Breast epithelium (tissue), 4 donors: ENCODE results near the gene KIF22. TPM values are rescaled to one million over a fixed set of nuclear protein-coding genes. Genes with fewer than 3 reads are reported as not detected.

Experiments used
- DNase-seq, 2 donors: peaks; one replicate each; pipeline ENCODE4 v3.0.0-alpha.2; 2019; ENCODE audit warnings: low spot score in 2 of 2
- H3K27ac ChIP-seq, 2 donors: fragments of 200-600 bp; sonication (generic) in 1 of 2; one replicate each; pipeline ENCODE4 v1.5.1; 2016 to 2019; ENCODE audit warnings: mild to moderate bottlenecking in 1 of 2
- H3K27me3 ChIP-seq, 2 donors: fragments of 200-600 bp; sonication (generic) in 1 of 2; one replicate each; pipeline versions ENCODE4 v1.5.1 to v1.6.0; 2017 to 2019; ENCODE audit warnings: control low read depth in 1 of 2, mild to moderate bottlenecking in 1 of 2
- H3K36me3 ChIP-seq: fragments of 200-600 bp; one replicate; pipeline ENCODE4 v1.5.1; 2019
- H3K4me1 ChIP-seq, 2 donors: fragments of 200-600 bp; sonication (generic); one replicate each; pipeline ENCODE4 v1.5.1; 2016 to 2019; ENCODE audit warnings: control low read depth in 1 of 2
- H3K4me3 ChIP-seq, 3 donors: fragments of 200-600 bp; sonication (generic); 1 replicate in 2 of 3; 2 replicates in 1 of 3; pipeline ENCODE4 v1.5.1; 2016 to 2019; ENCODE audit warnings: mild to moderate bottlenecking in 3 of 3, moderate library complexity in 2 of 3
- H3K9me3 ChIP-seq, 2 donors: fragments of 200-600 bp; sonication (generic) in 1 of 2; one replicate each; pipeline ENCODE4 v1.5.1; 2016 to 2019; ENCODE audit warnings: control low read depth in 1 of 2
- CTCF ChIP-seq, 3 donors: fragments of 450-650 bp; IDR thresholded peaks; one replicate each; pipeline ENCODE4 v1.5.1; 2016 to 2017; ENCODE audit warnings: antibody characterized with exemption in 3 of 3, mild to moderate bottlenecking in 3 of 3, moderate library complexity in 3 of 3
- POLR2A ChIP-seq: fragments of 450-650 bp; IDR thresholded peaks from one replicate; pipeline ENCODE4 v1.6.1; 2016; ENCODE audit warnings: antibody characterized with exemption, mild to moderate bottlenecking, moderate library complexity
- POLR2AphosphoS5 ChIP-seq, 3 donors: sonication (generic); formaldehyde crosslinking; IDR thresholded peaks; one replicate each; pipeline ENCODE4 v1.6.1; 2017; ENCODE audit warnings: antibody characterized with exemption in 3 of 3
- intact Hi-C: fragments of 100-400 bp; cut with DNase I; formaldehyde crosslinking; loops from one replicate; pipeline ENCODE4 v1.15.1; 2023; ENCODE audit warnings: low total_unique reads
- total RNA-seq, 3 donors: library from RNA; depleted of rRNA; stranded (reverse); fragments of >200 nt; gene quantifications; one replicate each; pipeline ENCODE4 v1.1.0, GENCODE V29; 2016

The KIF22 gene
- total RNA-seq, 3 donors from 2014 or later, result 16.3 to 50.2 (median 22.3) TPM

GRCh38 chr16:29761882-29762281, 28.7 kb upstream of the KIF22 start:
- no peak overlapping the region for H3K27ac ChIP-seq
- H3K4me3 ChIP-seq, result no peak overlapping the region
- H3K4me1 ChIP-seq, result no peaks in the 10 kb centered on the region
- intact Hi-C loops, result no loop called here
- no peaks in the 10 kb centered on the region for H3K36me3 ChIP-seq
- no peaks in the 10 kb centered on the region for H3K27me3 ChIP-seq
- no peak for DNase-seq
- TF ChIP-seq POLR2AphosphoS5 (IDR thresholded peaks at IDR 0.05), result no peak
- TF ChIP-seq POLR2A, result no peak
- no peak for TF ChIP-seq CTCF (IDR thresholded peaks at IDR 0.05)
- no peaks in the 10 kb centered on the region for H3K9me3 ChIP-seq

GRCh38 chr16:29763326-29763725, 27.2 kb upstream of the KIF22 start:
- Histone ChIP-seq H3K4me3 (no peak overlapping the region), H3K27me3 (no peaks in the 10 kb centered on the region), H3K4me1 (no peaks in the 10 kb centered on the region), H3K36me3 (no peaks in the 10 kb centered on the region), H3K9me3 (no peaks in the 10 kb centered on the region), H3K27ac (no peak overlapping the region)
- intact Hi-C loops, result no loop called here
- no peak for DNase-seq
- TF ChIP-seq POLR2AphosphoS5 (IDR thresholded peaks at IDR 0.05) (no peak), POLR2A (no peak), CTCF (IDR thresholded peaks at IDR 0.05) (no peak)

GRCh38 chr16:29765167-29766032, 25.2 kb upstream of the KIF22 start:
- Histone ChIP-seq H3K27ac (no peak overlapping the region), H3K27me3 (no peaks in the 10 kb centered on the region), H3K4me3 (no peak overlapping the region), H3K9me3 (no peaks in the 10 kb centered on the region), H3K36me3 (no peaks in the 10 kb centered on the region), H3K4me1 (no peaks in the 10 kb centered on the region)
- no peak for DNase-seq
- no peak for TF ChIP-seq POLR2AphosphoS5 (IDR thresholded peaks at IDR 0.05)
- intact Hi-C loops, result no loop called here

- Histone ChIP-seq H3K27ac (no peak overlapping the region), H3K4me1 (no peaks in the 10 kb centered on the region), H3K9me3 (no peaks in the 10 kb centered on the region), H3K27me3 (no peaks in the 10 kb centered on the region), H3K36me3 (no peaks in the 10 kb centered on the region), H3K4me3 (no peak overlapping the region)
- no peak for DNase-seq
- intact Hi-C loops, result no loop called here
- no peak for TF ChIP-seq POLR2A
- TF ChIP-seq POLR2AphosphoS5 (IDR thresholded peaks at IDR 0.05), result no peak
- no peak for TF ChIP-seq CTCF (IDR thresholded peaks at IDR 0.05)
Observed at GRCh38 chr16:29766571-29766970, 24.0 kb upstream of the KIF22 start.

GRCh38 chr16:29767062-29767461, 23.5 kb upstream of the KIF22 start:
- intact Hi-C loops, result no loop called here
- TF ChIP-seq CTCF (IDR thresholded peaks at IDR 0.05), result no peak
- TF ChIP-seq POLR2A, result no peak
- TF ChIP-seq POLR2AphosphoS5 (IDR thresholded peaks at IDR 0.05), result no peak
- Histone ChIP-seq H3K4me1 (no peaks in the 10 kb centered on the region), H3K27me3 (no peaks in the 10 kb centered on the region), H3K4me3 (no peak overlapping the region), H3K27ac (no peak overlapping the region), H3K9me3 (no peaks in the 10 kb centered on the region), H3K36me3 (no peaks in the 10 kb centered on the region)
- DNase-seq, result no peak
